Fibroblast of lung (primary cell): ENCODE results near the gene KLB.

ENCODE experiments used
- EZH2 ChIP-seq: IDR thresholded peaks from 2 replicates; pipeline ENCODE4 v1.5.1; 2012; ENCODE audit warnings: low read length, control low read depth, mild to moderate bottlenecking; ENCODE audit errors: missing control alignments
- TF ChIP-seq, protein P1 (sequence below), 2 donors: IDR thresholded peaks in 1 of 2; conservative IDR thresholded peaks in 1 of 2; 1 replicate in 1 of 2; 2 replicates in 1 of 2; pipeline ENCODE4 v1.5.1; 2011 to 2012; ENCODE audit warnings: low read length in 2 of 2, control low read depth in 1 of 2, inconsistent platforms in 1 of 2, low read depth in 1 of 2, mild to moderate bottlenecking in 1 of 2

- TF ChIP-seq, protein P1, sequence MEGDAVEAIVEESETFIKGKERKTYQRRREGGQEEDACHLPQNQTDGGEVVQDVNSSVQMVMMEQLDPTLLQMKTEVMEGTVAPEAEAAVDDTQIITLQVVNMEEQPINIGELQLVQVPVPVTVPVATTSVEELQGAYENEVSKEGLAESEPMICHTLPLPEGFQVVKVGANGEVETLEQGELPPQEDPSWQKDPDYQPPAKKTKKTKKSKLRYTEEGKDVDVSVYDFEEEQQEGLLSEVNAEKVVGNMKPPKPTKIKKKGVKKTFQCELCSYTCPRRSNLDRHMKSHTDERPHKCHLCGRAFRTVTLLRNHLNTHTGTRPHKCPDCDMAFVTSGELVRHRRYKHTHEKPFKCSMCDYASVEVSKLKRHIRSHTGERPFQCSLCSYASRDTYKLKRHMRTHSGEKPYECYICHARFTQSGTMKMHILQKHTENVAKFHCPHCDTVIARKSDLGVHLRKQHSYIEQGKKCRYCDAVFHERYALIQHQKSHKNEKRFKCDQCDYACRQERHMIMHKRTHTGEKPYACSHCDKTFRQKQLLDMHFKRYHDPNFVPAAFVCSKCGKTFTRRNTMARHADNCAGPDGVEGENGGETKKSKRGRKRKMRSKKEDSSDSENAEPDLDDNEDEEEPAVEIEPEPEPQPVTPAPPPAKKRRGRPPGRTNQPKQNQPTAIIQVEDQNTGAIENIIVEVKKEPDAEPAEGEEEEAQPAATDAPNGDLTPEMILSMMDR (conservative IDR thresholded peaks at IDR 0.05 in 1 of 2, IDR thresholded peaks at IDR 0.05 in 1 of 2; ENCODE audit: low read depth in 1 of 2, low read length in 2 of 2): no peak
- no peak for TF ChIP-seq EZH2
Observed at GRCh38 chr4:39422247-39422646, 15.5 kb downstream of the KLB start.
